ENCODE measurements around the gene IL2RG.

IL2RG gene

DNA sequence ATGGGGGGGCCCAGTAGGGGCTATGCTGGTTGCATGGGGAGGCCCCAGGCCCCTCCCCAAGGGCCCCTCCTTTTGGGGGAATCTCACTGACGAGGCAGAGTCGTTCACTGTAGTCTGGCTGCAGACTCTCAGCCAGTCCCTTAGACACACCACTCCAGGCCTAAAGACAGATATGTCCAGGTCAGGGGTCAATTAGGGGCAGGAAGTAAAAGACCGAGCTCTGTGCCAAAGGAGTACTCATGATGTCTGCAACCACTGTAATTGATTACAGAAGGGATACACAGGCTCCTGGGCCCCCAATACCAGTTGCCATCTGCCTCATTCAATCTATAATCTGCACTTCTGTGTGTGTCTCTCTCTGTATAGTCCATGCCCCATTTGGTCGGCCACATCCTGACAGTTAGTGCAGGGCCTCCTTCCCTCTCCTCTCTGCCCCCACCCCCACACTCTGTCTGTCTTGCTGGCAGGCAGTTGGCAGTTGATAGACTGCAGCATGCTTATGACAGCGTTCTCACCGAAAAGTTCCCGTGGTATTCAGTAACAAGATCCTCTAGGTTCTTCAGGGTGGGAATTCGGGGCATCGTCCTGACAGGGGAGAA lies 3.5 kb downstream of the IL2RG start:
- DNase-seq, result no peak

DNA sequence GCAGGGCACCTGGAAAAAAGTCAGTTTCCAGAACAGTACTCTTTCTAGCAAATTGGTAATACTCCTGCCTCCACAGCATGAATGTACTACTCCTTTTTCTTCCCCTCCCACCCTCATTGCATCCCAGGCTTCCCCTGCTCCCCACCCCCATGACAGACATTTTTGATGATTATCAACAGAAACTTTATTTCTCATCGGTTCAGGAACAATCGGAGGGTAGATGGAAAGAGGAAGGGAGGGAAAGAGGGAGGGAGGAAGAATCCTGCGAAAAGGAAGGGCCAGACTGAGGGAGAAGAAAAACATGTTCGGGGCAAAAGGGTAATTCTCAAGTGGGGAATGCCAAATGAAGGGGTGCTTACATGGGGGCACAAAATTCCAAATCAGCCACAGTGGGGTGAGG lies 4.1 kb downstream of the IL2RG start:
- DNase-seq, result no peak

DNA sequence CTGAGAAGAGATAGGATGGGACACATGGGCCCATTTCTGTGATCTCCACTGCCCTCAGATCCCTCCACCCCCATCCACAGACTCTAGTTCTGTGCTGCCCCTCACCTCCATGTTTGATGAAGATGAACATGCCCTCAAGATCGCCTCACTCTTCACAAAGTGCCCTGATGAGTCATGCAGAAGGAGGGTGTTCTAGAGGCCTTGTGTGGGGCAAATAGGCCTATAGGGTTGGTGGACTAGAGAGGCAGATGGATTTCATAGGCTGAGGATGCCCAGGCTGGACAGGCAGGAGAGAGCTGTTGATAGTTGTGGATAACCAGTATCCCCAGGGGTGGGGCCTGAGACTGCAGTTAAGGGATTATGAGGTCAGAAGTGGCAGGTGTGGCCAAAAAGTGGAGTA lies 5.0 kb downstream of the IL2RG start, which contains the start of gene CXorf65:
Gene CXorf65, minus strand, starts transcription at position 314 of the 400 bp plus-strand sequence. Its CDS starts 184 bp downstream, at position 130.
- DNase-seq, result no peak

DNA sequence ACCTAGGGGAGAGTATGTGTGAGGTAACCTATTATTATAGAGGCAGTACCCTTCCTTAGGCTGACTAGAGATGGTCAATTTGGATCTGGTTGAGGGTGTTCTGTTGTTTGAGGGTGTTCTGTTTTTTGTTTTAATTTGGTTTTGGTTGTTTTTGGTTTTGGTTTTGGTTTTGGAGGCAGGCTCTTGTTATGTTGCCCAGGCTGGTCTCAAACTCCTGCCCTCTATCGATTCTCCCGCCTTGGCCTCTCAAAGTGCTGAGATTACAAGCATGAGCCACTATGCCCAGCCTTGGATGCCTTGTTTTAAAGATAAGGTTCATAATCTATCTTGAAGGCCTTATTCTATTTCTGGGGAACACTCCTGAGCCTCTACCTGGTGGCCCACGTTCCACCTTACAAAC lies 5.7 kb downstream of the IL2RG start:
- no peak for DNase-seq

DNA sequence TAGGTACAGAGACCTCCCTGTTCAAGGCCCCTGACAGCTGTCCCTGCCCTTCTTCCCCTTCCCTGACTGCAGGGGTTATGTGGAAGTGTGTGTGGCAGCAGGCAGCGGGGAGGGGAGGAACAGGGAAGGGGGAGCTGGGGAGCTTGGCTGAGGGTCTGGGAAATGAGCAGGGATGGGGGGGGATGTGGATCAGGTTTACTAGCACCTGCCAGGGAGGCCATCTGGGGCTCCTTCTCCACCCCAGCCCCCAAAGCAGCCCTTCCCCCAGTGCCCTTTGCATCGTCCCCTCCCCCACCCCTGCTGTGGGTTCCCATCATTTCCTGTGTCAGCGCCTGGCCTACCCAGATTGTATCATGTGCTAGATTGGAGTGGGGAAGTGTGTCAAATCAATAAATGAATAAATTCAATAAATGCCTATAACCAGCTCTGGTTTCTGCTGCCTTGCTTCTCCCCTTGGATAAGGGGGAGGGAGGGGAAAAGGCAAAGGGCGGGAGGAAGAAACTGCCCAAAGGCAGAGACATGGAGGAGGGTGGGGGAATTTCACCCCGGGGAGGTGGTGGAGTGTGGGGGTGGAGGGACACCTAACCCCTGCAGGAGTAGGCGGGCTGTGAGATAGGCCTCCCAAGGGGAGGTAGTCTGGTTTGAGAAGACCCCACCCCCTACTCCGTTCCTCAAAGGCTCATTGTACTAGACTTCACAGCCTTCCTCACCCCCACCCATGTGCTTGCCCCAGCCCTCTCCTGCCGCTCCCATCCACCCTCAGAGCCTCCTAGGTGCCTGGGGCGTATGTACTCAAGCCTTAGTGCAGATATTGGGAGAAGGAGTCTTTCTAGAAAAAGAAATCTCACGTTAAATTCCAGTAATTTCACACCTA lies 8.0 kb downstream of the IL2RG start:
- DNase-seq, result no peak

DNA sequence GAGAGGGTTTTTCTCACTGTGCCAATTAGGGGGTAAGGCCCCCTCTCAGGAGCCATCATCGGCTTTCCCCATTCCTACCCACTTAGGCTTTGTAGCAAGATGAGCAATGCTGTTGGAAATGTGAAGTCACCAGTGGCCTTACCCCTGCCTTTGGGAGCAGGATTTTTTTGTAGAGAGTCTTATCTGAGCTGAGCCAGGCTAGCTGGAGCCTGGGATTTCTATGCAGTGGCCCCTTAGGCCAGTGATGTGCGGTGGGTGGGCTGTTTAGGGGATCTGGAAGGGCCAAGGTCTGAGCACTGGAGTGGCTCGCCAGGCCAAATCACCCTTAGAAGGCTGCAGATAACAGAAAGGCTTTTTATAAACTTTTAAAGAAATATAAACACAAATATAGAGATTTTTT lies 9.1 kb downstream of the IL2RG start:
- no peak for DNase-seq

DNA sequence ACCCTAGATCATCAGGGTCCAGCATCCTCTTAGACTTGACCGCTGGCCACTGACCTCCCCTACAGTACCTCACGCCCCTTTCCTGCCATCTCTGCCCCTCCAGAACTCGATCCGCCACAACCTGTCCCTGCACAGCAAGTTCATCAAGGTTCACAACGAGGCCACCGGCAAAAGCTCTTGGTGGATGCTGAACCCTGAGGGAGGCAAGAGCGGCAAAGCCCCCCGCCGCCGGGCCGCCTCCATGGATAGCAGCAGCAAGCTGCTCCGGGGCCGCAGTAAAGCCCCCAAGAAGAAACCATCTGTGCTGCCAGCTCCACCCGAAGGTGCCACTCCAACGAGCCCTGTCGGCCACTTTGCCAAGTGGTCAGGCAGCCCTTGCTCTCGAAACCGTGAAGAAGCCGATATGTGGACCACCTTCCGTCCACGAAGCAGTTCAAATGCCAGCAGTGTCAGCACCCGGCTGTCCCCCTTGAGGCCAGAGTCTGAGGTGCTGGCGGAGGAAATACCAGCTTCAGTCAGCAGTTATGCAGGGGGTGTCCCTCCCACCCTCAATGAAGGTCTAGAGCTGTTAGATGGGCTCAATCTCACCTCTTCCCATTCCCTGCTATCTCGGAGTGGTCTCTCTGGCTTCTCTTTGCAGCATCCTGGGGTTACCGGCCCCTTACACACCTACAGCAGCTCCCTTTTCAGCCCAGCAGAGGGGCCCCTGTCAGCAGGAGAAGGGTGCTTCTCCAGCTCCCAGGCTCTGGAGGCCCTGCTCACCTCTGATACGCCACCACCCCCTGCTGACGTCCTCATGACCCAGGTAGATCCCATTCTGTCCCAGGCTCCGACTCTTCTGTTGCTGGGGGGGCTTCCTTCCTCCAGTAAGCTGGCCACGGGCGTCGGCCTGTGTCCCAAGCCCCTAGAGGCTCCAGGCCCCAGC lies 10.5 kb downstream of the IL2RG start:
- no peak for DNase-seq

DNA sequence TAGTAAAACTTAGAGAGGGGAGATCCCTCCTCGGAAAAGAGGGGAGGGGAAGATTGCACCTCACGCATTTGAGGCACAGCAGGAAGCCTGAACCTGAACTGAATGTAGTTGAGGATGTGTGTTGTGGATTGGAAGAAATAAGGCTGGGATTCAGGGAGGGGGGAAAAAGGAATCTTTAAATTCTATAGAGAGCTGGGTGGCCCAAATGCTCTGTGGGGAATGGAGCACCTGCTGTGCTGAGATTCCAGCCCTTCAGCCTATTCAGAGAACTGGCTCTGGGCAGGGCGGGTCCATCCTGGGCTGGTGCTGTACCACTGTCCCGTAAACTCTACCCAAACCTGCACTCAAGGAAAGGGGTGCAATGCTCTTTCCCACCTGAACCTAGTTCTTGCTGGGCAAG lies 11.6 kb downstream of the IL2RG start:
- no peak for DNase-seq

DNA sequence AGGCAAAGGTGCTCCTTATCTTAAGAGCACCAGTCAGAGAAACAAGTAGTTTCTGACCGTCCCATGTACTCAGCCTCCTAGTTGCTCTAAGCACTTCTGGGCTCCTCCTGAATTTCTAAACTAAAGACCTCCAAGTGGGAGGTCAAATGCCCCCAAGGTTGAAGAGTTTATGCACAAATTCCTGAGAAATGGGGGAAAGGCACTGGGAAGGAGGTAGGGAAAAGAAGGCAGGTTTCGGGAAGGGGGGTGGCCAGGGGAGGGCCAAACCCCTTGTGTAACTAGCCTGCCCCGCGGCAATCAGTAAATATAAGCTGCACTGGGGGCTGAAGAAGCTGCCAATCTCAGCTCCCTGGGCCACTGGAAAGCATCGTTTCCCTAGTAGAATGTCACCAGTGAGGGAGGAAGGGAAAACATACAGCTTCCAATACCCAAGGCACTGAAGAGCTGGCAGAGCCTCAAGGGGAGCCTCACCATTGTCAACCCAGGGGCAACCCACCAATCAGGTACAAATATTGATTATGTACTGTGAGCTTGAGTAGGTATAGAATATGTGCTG lies 12.3 kb downstream of the IL2RG start:
- DNase-seq, result no peak

DNA sequence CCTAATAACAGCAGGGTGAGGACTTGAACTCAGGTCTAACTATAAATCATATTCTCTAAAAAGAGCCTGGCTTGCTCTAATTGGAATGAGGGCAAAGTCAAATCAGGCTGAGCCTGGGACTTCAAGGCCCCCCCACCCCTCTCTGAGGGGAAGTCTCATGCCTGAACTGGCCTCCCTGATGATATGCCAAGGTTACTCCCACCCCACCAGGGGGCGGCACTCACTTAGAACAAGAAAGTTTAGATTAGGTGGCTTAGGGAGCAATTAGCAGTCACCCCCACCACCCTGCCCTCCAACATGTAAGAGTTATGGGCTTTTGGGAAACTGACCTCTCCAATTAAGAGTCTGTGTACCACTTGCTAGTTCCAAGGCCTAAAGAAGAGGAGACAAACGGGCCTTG lies 13.1 kb downstream of the IL2RG start:
- DNase-seq, result no peak

DNA sequence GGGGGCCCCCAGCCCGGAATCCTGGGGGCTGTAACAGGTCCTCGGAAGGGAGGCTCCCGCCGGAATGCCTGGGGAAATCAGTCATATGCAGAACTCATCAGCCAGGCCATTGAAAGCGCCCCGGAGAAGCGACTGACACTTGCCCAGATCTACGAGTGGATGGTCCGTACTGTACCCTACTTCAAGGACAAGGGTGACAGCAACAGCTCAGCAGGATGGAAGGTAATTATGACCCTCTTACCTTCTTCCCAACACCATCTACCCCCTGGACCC lies 14.7 kb downstream of the IL2RG start:
- no peak for DNase-seq

DNA sequence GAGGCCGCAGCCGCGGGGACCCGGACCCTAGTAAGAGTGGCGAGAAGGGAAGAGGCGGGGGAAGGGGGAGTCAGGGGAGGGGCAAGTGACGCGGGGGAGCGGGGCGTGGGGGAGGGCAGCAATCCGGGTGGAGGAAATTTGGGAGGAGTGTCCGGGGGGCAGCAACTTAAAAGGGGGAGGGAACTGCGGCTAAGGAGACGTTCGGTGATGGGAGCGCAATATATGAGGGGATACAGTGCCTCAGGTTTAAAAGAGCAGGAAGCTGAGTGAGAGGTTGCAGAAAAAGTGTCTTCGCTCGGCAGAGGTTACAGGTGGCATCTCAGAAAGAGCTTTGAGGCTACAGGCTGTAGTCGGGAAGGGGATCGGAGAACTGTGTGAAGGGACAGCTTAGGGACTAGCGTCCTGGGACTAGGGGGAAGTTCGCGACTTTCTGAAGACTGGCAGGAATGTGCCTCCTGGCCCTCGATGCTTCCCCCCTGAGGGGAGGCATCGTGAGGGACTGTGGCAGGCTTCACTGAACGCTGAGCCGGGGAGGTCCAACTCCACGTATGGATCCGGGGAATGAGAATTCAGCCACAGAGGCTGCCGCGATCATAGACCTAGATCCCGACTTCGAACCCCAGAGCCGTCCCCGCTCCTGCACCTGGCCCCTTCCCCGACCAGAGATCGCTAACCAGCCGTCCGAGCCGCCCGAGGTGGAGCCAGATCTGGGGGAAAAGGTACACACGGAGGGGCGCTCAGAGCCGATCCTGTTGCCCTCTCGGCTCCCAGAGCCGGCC lies 15.2 kb downstream of the IL2RG start:
- no peak for DNase-seq

DNA sequence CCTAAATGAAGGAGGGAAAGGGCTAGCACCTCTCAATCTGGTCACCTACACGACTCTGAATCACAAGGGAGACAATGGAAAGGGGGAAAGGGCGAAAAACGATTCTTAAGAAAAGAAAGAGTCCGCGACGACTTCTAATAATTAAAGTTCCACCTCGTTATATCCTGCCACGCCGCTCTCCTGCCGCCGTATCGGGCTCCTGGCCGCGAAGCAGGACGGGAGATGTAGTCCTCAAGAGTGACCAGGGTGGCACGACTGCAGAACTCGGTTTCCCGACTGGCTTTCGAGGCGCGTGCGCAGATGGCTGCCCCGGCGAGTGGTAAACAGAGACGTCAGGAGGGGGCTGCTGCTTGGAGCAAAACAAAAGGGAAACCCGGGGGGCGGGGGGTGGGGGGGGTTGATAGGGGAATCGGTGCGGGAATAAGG lies 15.8 kb downstream of the IL2RG start, which contains the start of gene FOXO4:
Gene FOXO4, plus strand, starts transcription at position 297 of the 426 bp plus-strand sequence. CDS start 678 bp downstream, outside the sequence.
- peak; percentile 55 for DNase-seq

DNA sequence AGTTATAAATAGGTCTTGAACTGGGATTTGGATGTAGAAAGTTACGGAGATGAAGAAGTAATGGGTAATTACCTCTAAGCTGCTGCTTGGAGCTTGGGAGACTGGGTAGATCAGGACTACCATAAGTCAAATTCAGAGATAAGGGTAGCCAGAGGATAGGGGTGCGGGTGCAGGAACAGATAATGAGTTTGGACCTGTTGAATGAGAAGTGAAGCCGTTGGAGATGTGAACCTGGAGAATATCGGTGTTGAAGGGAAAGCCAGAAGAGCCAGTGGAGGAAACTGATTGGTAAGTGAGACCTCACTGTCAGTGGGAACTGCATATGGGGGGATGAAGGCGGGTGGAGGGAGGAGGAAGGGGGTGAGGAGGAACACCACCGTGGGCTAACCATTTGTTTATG lies 16.3 kb downstream of the IL2RG start:
- DNase-seq, result no peak

DNA sequence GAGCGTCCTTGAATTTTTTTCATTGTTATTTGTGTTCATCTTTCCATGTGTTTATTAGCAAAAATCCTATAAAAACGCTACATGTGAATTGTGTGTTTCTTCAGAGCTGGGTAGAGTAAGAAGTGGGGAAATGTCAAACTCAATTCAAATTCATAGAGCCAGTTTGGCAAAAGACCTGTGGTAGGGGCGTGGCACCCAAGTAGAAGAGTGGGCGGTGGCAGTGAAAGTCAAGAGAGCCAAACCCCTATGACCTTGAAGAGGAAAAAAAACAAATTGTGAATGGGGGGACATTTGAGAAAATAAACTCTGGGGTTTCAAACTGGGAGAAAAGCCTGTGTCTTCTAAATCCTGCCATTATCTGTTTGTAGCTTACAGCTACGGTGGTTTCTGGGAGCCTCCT lies 20.1 kb downstream of the IL2RG start:
- no peak for DNase-seq

DNA sequence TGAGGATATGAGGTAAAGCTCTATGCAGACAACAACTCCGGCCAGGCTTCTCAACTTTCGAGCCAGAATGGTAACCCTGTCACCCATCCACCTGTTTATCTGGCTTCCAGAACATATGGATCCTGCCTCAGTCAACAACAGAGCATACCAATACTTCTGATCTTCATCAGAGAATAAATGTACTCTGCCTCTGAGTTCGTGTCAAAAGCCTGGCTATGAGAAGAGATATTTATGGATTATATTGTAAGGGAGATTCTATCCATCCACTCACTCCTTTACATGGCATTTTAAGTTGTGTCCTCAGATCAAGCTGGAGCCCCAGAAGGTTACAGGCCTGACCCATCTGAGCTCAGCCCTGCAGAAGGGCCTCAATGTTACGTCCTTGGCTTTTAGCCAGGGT lies 25.5 kb downstream of the IL2RG start:
- DNase-seq, result no peak

DNA sequence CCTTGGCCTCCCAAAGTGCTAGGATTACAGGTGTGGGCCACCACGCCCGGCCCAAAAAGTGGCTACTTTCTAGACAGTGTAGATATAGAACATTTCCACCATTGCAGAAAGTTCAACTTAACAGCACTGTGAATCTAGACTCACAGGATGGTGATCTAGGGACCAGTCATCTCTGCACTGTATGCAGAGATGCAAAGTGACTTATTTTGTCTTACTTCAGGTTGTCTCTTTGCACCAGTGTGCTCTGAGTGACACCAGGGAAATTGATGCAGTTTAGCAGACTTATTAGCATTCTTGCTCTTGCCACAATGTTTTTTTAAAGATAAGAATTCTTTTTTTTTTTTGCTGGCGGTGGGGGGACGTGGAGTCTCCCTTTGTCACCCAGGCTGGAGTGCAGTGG lies 28.6 kb downstream of the IL2RG start:
- DNase-seq, result no peak

DNA sequence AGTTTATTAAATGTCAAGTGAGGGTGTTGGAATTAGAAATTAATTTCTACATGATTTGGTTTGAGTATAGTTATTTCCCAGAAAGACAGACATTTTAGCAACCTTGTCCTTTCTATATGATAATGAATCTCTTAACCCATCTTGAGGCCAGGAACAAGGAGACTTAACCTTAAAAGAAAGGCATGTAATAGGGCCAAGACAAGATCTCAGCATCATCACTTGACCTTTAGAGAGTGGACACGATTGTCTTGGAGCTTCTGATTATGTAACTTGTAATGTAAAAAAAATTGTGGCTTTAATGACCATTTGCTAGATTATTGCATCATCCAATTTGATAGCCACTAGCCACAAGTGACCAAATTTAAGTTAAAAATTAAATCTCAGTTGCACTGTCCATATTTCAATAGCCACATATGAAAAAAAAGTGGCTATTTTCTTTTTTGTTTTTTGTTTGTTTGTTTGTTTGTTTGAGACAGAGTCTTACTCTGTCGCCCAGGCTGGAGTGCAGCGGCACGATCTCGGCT lies 29.2 kb downstream of the IL2RG start:
- DNase-seq, result no peak

DNA sequence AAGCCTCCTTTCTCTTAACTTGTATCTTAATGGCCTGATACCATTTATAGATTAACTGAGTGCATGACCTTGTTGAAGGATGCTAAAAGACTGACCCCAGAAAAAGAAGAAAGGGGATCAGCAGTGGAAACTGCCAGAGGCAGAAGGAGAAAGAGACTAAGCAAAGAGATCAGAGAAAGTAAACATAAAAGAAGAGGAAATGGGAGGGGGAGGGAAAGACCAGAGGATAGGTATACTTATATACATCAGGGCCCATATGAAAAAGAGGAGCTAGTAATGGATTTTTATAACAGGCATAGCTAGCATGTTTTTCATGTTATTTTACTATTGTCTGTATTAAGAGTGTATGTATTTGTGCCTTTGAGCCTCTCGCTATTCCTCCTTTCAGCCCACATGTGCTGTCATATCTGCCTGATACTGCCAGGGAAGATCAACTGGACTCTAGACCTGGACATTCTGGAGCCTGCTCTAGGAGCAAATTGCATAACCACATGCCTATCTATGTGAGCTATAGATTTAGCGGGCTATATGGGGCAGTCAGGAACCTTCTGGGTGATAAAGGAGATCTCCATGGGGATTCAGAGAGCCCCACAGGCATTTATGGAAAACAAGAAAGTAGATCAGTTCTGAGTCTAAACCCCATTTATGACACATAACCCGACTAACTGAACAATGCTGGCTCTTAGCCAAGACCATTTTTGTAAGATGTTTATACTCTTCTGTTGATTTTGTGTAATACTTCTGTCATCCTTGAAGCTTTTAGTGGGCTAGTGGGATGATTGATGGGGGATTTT lies 29.9 kb downstream of the IL2RG start:
- DNase-seq, result no peak

DNA sequence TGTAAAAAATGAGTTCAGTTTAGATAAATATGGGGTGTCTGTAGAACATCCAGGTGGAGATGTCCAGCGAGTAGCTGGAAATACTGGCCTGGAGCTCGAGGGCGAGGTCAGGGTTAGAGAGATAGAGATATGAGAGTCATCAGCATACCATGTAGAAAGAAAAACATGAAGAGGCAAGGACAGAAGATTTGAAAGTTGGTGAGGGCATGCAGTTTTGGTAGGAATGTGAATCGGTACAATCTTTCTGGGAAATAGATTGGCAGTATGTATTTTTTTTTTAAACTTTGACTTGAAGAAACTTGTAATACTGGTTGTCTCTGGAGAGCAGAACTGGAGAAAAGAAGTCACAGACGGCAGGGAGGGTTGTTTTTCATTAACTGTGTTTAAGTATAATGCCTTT lies 40.8 kb downstream of the IL2RG start:
- no peak for DNase-seq

Measured in 8988T (cell line).